Measurements from ENCODE around the gene ABHD12B. TPM values are rescaled to one million over a fixed set of nuclear protein-coding genes. Genes with fewer than 3 reads are reported as not detected.

The ABHD12B gene
- total and polyA plus RNA-seq, 2 of the 13 experiments (the other 11 are each of a cell fraction or from before 2014, with no cell fraction given): not detected

- TF ChIP-seq, protein P1, sequence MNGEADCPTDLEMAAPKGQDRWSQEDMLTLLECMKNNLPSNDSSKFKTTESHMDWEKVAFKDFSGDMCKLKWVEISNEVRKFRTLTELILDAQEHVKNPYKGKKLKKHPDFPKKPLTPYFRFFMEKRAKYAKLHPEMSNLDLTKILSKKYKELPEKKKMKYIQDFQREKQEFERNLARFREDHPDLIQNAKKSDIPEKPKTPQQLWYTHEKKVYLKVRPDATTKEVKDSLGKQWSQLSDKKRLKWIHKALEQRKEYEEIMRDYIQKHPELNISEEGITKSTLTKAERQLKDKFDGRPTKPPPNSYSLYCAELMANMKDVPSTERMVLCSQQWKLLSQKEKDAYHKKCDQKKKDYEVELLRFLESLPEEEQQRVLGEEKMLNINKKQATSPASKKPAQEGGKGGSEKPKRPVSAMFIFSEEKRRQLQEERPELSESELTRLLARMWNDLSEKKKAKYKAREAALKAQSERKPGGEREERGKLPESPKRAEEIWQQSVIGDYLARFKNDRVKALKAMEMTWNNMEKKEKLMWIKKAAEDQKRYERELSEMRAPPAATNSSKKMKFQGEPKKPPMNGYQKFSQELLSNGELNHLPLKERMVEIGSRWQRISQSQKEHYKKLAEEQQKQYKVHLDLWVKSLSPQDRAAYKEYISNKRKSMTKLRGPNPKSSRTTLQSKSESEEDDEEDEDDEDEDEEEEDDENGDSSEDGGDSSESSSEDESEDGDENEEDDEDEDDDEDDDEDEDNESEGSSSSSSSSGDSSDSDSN (CRISPR knock-in tag; IDR thresholded peaks at IDR 0.05): no peak
- TF ChIP-seq ZNF224 (CRISPR knock-in tag; IDR thresholded peaks at IDR 0.05) (no peak), TBL1XR1 (IDR thresholded peaks at IDR 0.05; ENCODE audit: borderline replicate concordance, low read length, partially characterized antibody) (no peak), TARDBP (CRISPR knock-in tag; IDR thresholded peaks at IDR 0.05) (no peak), ZNF75D (CRISPR knock-in tag; IDR thresholded peaks at IDR 0.05; ENCODE audit: borderline replicate concordance) (no peak), FOXP4 (CRISPR knock-in tag; IDR thresholded peaks at IDR 0.05) (peak; percentile 64; the same call in 1 of the 2 replicates), HIVEP1 (CRISPR knock-in tag; IDR thresholded peaks at IDR 0.05) (no peak), PCBP2 (optimal IDR thresholded peaks at IDR 0.05; ENCODE audit: low read depth, low read length, poor library complexity, severe bottlenecking) (no peak), ZNF207 (IDR thresholded peaks at IDR 0.05; ENCODE audit: borderline replicate concordance) (no peak), BCL3 (CRISPR knock-in tag; IDR thresholded peaks at IDR 0.05) (0 out of 2 replicates have a peak, but pooled peaks have one; percentile 16), HNRNPH1 (optimal IDR thresholded peaks at IDR 0.05; ENCODE audit: low read depth, low read length) (no peak), ZNF432 (CRISPR knock-in tag; IDR thresholded peaks at IDR 0.05; ENCODE audit: borderline replicate concordance) (no peak), ZNF329 (CRISPR knock-in tag; IDR thresholded peaks at IDR 0.05; ENCODE audit: low read depth) (no peak), ZNF674 (CRISPR knock-in tag; IDR thresholded peaks at IDR 0.05; ENCODE audit: low read depth) (no peak), ZNF350 (CRISPR knock-in tag; IDR thresholded peaks at IDR 0.05; ENCODE audit: borderline replicate concordance, low read depth) (peak; percentile 53; the same call in 1 of the 2 replicates)
- TF ChIP-seq, protein P2, sequence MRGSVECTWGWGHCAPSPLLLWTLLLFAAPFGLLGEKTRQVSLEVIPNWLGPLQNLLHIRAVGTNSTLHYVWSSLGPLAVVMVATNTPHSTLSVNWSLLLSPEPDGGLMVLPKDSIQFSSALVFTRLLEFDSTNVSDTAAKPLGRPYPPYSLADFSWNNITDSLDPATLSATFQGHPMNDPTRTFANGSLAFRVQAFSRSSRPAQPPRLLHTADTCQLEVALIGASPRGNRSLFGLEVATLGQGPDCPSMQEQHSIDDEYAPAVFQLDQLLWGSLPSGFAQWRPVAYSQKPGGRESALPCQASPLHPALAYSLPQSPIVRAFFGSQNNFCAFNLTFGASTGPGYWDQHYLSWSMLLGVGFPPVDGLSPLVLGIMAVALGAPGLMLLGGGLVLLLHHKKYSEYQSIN (CRISPR knock-in tag; IDR thresholded peaks at IDR 0.05; ENCODE audit: borderline replicate concordance): no peak
- TF ChIP-seq, protein P3, sequence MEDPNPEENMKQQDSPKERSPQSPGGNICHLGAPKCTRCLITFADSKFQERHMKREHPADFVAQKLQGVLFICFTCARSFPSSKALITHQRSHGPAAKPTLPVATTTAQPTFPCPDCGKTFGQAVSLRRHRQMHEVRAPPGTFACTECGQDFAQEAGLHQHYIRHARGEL (CRISPR knock-in tag; IDR thresholded peaks at IDR 0.05): no peak
Measured at GRCh38 chr14:50875359-50876070, 3.7 kb downstream of the ABHD12B start (continued).
